Adrenal gland (tissue), 12 donors: ENCODE results near the gene MRPL2. TPM values are rescaled to one million over a fixed set of nuclear protein-coding genes. Genes with fewer than 3 reads are reported as not detected.

Source experiments
- DNase-seq, 7 donors: peaks; one replicate each; pipeline ENCODE4 v3.0.0-alpha.2; 2019 to 2020
- H3K27ac ChIP-seq, 5 donors: fragments of 200-600 bp; sonication (generic) in 4 of 5; 1 replicate in 3 of 5; 2 replicates in 2 of 5; pipeline versions ENCODE4 v1.5.1 to v1.8.0; 2016 to 2020; ENCODE audit warnings: mild to moderate bottlenecking in 1 of 5
- H3K27me3 ChIP-seq: fragments of 200-600 bp; 2 replicates; pipeline ENCODE4 v1.8.0; 2021
- H3K36me3 ChIP-seq, 2 donors: fragments of 200-600 bp; replicated peaks in 1 of 2; 1 replicate in 1 of 2; 2 replicates in 1 of 2; pipeline versions ENCODE4 v1.5.1 to v1.8.0; 2018 to 2022
- H3K4me1 ChIP-seq, 2 donors: fragments of 200-600 bp; replicated peaks in 1 of 2; 1 replicate in 1 of 2; 2 replicates in 1 of 2; pipeline versions ENCODE4 v1.5.1 to v1.8.0; 2018 to 2021
- H3K4me3 ChIP-seq, 4 donors: fragments of 200-600 bp; sonication (generic) in 3 of 4; one replicate each; pipeline ENCODE4 v1.5.1; 2016 to 2018
- H3K9me3 ChIP-seq, 3 donors: fragments of 200-600 bp; sonication (generic) in 1 of 3; replicated peaks in 1 of 3; 1 replicate in 2 of 3; 2 replicates in 1 of 3; pipeline versions ENCODE4 v1.5.1 to v1.8.0; 2016 to 2021
- POLR2A ChIP-seq, 2 donors: fragments of 450-650 bp; IDR thresholded peaks; one replicate each; pipeline ENCODE4 v1.6.1; 2017; ENCODE audit warnings: antibody characterized with exemption in 2 of 2, mild to moderate bottlenecking in 2 of 2, moderate library complexity in 1 of 2
- WGBS, 4 donors: extraction: QIAGEN DNeasy Blood & Tissue Kit in 2 of 4; methylation state at CpG; one replicate each; pipeline versions ENCODE4 v1.1.5 to v1.1.7; 2013 to 2017; 5-methylcytosine and 5-hydroxymethylcytosine counted together
- intact Hi-C, 2 donors: fragments of 100-400 bp; cut with DNase I; formaldehyde crosslinking; loops; one replicate each; pipeline versions ENCODE4 v1.14.1 to v1.15.0; 2022 to 2023
- polyA plus RNA-seq, 3 donors: library from polyadenylated mRNA; stranded (reverse); fragments of 200-250 nt in 2 of 3; fragments of 350-450 nt in 1 of 3; fragmentation: Illumina TruSeq in 1 of 3; extraction: RNeasy Lipid Tissue Mini Kit (QIAGEN cat#74804) in 1 of 3; gene quantifications; one replicate each; pipeline ENCODE4 v1.2.3, GENCODE V29; 2013 to 2014
- total RNA-seq, 9 donors: library from RNA; depleted of rRNA in 4 of 9; stranded (reverse); fragments of >200 nt in 4 of 9; fragments of 120-200 nt in 1 of 9; fragmentation: NEBNext Ultra II Directional in 1 of 9; extraction: Animal tissue kit (Norgen Biotek cat#: 25700) in 1 of 9; gene quantifications; one replicate each; pipeline versions ENCODE4 v1.1.0 to v1.2.4, GENCODE V29; 2013 to 2023
- TF ChIP-seq, protein P1 (sequence below), 6 experiments: fragments of 450-650 bp in 4 of 6; fragments of 200-600 bp in 2 of 6; sonication (generic) in 1 of 6; IDR thresholded peaks; 1 replicate in 5 of 6; 2 replicates in 1 of 6; pipeline versions ENCODE4 v1.5.1 to v1.8.0; 2016 to 2021; ENCODE audit warnings: antibody characterized with exemption in 6 of 6, mild to moderate bottlenecking in 2 of 6, moderate library complexity in 1 of 6
- donor health status: healthy with polysubstance abuse.
- donor health status: Bipolar disorder and iron deficiency.
- donor health status: DM: yes; HTN: yes; CAD: no.
- donor health status: DM: no; HTN: no; CAD: no.
- donor health status: DM: no; HTN: no; CAD: no.
- donor health status: DM: yes; HTN: yes; CAD: no.

Gene MRPL2
- total and polyA plus RNA-seq, 12 donors: 16.7 to 143 (median 75.1) TPM

DNA sequence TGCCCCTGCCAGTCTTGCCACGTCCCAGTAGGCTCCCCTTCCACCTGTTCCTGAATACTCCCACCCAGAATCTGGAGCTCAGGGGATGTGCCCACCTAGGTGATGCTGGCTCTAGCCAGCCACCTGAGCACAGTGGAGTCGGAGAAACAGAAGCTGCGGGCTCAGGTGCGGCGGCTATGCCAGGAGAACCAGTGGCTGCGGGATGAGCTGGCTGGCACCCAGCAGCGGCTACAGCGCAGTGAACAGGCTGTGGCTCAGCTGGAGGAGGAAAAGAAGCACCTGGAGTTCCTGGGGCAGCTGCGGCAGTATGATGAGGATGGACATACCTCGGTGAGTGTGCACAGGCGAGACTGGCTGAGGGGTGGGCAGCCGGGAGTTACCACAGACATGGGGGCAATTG lies 3.6 kb upstream of the MRPL2 start:
- no peaks in the 10 kb centered on the region for H3K9me3 ChIP-seq
- WGBS, 4 donors: 92 to 94% (median 94%) methylated on average over 11 to 12 of the region's 12 CpGs
- no peak for DNase-seq
- no peaks in the 10 kb centered on the region for H3K27me3 ChIP-seq
- H3K4me1 ChIP-seq: peaks cover 13 to 16% of the 10 kb centered on the region in 2 donors
- intact Hi-C loops: loop anchor here in 1 of 2 donors (5.0 kb wide), 1 partner anchor 79 kb away; no protein-coding TSS in a partner anchor
- TF ChIP-seq POLR2A (IDR thresholded peaks at IDR 0.05): no peak
- TF ChIP-seq, protein P1, sequence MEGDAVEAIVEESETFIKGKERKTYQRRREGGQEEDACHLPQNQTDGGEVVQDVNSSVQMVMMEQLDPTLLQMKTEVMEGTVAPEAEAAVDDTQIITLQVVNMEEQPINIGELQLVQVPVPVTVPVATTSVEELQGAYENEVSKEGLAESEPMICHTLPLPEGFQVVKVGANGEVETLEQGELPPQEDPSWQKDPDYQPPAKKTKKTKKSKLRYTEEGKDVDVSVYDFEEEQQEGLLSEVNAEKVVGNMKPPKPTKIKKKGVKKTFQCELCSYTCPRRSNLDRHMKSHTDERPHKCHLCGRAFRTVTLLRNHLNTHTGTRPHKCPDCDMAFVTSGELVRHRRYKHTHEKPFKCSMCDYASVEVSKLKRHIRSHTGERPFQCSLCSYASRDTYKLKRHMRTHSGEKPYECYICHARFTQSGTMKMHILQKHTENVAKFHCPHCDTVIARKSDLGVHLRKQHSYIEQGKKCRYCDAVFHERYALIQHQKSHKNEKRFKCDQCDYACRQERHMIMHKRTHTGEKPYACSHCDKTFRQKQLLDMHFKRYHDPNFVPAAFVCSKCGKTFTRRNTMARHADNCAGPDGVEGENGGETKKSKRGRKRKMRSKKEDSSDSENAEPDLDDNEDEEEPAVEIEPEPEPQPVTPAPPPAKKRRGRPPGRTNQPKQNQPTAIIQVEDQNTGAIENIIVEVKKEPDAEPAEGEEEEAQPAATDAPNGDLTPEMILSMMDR (IDR thresholded peaks at IDR 0.05): no peak
- H3K36me3 ChIP-seq: peaks cover 0 to 20% of the 10 kb centered on the region in 2 donors
- H3K4me3 ChIP-seq: no peak overlapping the region
- H3K27ac ChIP-seq: no peak overlapping the region

DNA sequence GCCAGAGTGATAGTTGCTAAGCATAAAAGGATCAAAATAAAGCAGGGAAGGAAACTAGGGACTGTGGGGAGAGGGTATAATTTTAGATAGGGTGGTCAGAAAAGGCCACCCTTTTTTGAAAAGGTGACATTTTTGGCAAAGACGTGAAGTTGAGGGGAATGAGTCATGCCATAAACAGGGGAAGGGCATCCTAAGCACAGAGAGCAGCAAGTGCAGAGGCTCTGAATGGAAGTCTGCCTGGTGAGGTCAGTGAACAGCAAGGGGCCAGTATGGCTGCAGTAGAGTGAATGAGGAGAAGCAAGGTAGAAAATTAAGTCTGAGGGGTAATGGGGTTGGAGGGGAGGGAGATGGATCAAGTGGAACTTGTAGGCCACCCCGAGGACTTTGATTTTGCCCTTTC lies 2.6 kb upstream of the MRPL2 start:
- TF ChIP-seq, protein P1 (IDR thresholded peaks at IDR 0.05): no peak
- no peak for TF ChIP-seq POLR2A (IDR thresholded peaks at IDR 0.05)
- H3K9me3 ChIP-seq: no peaks in the 10 kb centered on the region
- H3K27me3 ChIP-seq: no peaks in the 10 kb centered on the region
- peaks cover 13 to 16% of the 10 kb centered on the region in 2 donors for H3K4me1 ChIP-seq
- H3K4me3 ChIP-seq: no peak overlapping the region
- H3K36me3 ChIP-seq: peaks cover 0 to 27% of the 10 kb centered on the region in 2 donors
- no peak overlapping the region for H3K27ac ChIP-seq
- WGBS, 4 donors: 45 to 67% (median 64%) methylated on average over 2 of the region's 2 CpGs
- intact Hi-C loops: loop anchor here in 1 of 2 donors (5.0 kb wide), 1 partner anchor 80 kb away; no protein-coding TSS in a partner anchor
- no peak for DNase-seq

DNA sequence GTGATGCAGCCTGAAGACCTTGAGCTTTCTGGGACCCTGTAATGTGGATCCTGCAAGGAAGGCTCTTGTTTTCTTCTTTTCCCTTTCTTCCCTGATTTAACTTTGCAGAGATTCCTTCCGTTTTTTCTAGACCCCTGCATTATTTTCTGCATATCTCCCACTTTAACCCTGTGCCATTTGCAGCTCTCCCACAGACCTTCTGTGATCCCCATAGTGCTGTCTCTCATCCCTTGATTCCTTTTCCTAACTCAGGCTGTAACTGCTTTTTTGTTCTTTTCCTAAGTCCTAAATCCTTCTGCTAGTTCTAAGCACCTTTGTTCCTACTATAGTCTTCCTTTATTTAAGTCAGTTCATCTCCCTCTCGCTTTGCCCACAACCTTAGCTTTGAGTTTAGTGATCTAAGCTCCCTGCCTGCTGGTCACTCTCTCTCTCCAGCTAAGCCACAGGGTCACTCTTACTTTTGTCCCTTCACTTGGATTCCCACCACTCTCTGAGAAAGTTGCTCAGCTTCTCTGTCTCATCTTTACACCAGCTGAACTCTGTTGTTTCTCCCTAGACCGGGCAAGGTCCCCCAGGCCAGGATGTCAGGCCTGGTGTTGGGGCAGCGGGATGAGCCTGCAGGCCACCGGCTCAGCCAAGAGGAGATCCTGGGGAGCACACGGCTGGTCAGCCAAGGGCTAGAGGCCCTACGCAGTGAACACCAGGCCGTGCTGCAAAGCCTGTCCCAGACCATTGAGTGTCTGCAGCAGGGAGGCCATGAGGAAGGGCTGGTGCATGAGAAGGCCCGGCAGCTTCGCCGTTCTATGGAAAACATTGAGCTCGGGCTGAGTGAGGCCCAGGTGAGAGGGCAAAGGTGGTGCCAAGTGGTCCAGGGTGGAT lies 1.8 kb upstream of the MRPL2 start:
- H3K4me1 ChIP-seq: peaks cover 13 to 16% of the 10 kb centered on the region in 2 donors
- no peak overlapping the region for H3K4me3 ChIP-seq
- no peaks in the 10 kb centered on the region for H3K9me3 ChIP-seq
- WGBS, 4 donors: 83 to 86% (median 84%) methylated on average over 12 of the region's 12 CpGs
- no peak for TF ChIP-seq POLR2A (IDR thresholded peaks at IDR 0.05)
- TF ChIP-seq, protein P1 (IDR thresholded peaks at IDR 0.05): no peak
- intact Hi-C loops: loop anchor here in 1 of 2 donors (5.0 kb wide), 1 partner anchor 81 kb away; no protein-coding TSS in a partner anchor
- no peak for DNase-seq
- H3K27me3 ChIP-seq: no peaks in the 10 kb centered on the region
- H3K36me3 ChIP-seq: peaks cover 0 to 27% of the 10 kb centered on the region in 2 donors
- no peak overlapping the region for H3K27ac ChIP-seq

DNA sequence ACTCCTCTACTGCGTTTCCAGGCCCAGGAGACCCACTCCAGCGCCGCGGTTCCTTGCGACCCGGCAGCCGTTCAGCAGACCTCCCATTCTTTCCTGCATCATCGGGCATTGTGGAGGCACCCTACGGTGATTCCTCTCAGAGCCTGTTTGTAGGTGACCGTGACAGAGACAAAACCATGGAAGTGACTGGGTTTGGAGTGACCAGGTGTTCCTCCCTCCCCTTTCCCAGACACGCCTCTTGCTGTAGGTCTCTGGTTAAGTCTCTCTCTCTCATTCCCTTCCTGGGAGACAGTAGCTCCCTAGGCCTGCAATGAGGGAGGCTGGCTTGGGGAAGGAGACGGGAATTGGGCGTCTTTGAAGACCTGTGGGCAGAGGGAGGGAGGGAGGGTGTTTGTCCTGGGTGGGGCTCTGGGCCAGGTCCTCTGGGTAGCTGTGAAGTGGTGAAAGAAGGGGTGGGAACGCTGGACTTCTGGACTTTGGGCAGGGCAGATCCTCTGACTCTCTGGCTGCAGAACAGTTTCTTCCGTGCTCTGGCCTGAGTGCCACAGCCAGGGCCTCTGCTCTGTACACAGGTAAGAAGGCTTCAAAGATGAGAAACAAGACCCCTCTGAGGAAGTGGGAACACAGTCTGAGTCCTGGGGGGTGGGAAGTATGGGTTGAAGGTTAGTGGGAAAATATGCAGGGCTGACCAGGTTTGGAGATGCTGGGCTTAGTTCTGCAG lies 960 bp upstream of the MRPL2 start:
- Histone ChIP-seq H3K36me3 (peaks cover 0 to 26% of the 10 kb centered on the region in 2 donors), H3K27ac (peak overlapping the region; percentile 60 to 94 (median 75)), H3K27me3 (no peaks in the 10 kb centered on the region), H3K4me3 (peak overlapping the region; percentile 6 to 90 (median 64)), H3K4me1 (peaks cover 13 to 16% of the 10 kb centered on the region in 2 donors), H3K9me3 (no peaks in the 10 kb centered on the region)
- peak in 2 of 7 donors; percentile 33 to 39 for DNase-seq
- WGBS, 4 donors: 10 to 20% (median 15%) methylated on average over 9 to 15 of the region's 15 CpGs
- intact Hi-C loops: loop anchor here in 1 of 2 donors (5.0 kb wide), 1 partner anchor 82 kb away; no protein-coding TSS in a partner anchor
- peak in 1 of 2 donors; percentile 0 for TF ChIP-seq POLR2A (IDR thresholded peaks at IDR 0.05)
- TF ChIP-seq, protein P1 (IDR thresholded peaks at IDR 0.05): no peak
